ENCODE results near the gene NHLH1. TPM values are rescaled to one million over a fixed set of nuclear protein-coding genes. Genes with fewer than 3 reads are reported as not detected.
A peak's percentile ranks its signal among the peaks of the same experiment; 100 is the strongest.

Gene NHLH1
- polyA plus RNA-seq, 3 donors = 1.0 TPM; not detected in 2

DNA sequence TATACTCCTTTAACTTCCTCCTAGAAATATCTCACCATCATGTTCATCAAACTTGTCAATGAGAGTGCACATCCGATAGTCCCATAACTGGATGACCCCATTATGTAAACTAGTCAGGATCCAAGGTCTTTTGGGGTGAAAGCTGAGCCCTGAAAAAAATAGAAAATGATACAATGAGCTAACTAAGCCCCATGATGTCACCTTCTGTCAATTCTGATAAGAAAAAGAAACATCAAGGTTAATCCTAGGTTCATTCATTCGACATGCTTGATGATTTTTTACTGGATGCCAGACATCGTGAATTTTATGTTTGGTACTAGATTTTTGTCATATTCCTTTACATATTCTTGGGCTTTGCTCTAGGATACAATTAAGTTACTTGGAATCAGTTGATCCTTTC is 26.7 kb upstream of the NHLH1 start:
- peaks cover 25% of the 10 kb centered on the region for H4K20me1 ChIP-seq (ENCODE audit: insufficient read depth, low read length)
- no peaks in the 10 kb centered on the region for H3K9me3 Mint-ChIP-seq
- peak overlapping the region in 1 of 3 experiments; percentile 89 for H3K4me3 ChIP-seq (replicated peaks in 1 of 3; ENCODE audit: low read depth in 2 of 3, low read length in 3 of 3)
- H3K27me3 Mint-ChIP-seq (ENCODE audit: low read depth in 3 of 3) = peaks cover 0 to 3% (median 0%) of the 10 kb centered on the region in 3 donors
- peak overlapping the region in 6 of 7 donors; percentile 81 to 100 (median 94) for H3K27ac Mint-ChIP-seq
- H2AFZ ChIP-seq (ENCODE audit: insufficient read depth, low read depth, low read length, poor library complexity, severe bottlenecking) = no peak overlapping the region
- H3K36me3 ChIP-seq (replicated peaks in 1 of 2; ENCODE audit: control insufficient read depth in 1 of 2, insufficient read depth in 2 of 2, low read length in 2 of 2) = peaks cover 20 to 44% of the 10 kb centered on the region in 2 donors
- H3K4me1 ChIP-seq (ENCODE audit: control insufficient read depth in 1 of 2, insufficient read depth in 2 of 2, low read length in 2 of 2) = peaks cover 57 to 70% of the 10 kb centered on the region in 2 donors
- DNase-seq = no peak
- no peaks in the 10 kb centered on the region for H3K9me3 ChIP-seq (replicated peaks in 1 of 2; ENCODE audit: control insufficient read depth in 1 of 2, insufficient read depth in 1 of 2, low read length in 2 of 2)
- intact Hi-C loops (cut with micrococcal nuclease) = loop anchor here (5.0 to 10.0 kb wide), 3 partner anchors 53 to 415 kb away; partner anchors contain the start of genes PEX19 (in 2 of the 2) and TAGLN2 (in 1 of the 2)
- H3K4me1 Mint-ChIP-seq = peaks cover 61% of the 10 kb centered on the region
- peak overlapping the region in 1 of 2 donors; percentile 80 for H3K27ac ChIP-seq (ENCODE audit: low read depth in 1 of 2, low read length in 2 of 2)
- H3K4me3 Mint-ChIP-seq = no peak overlapping the region
- no peak overlapping the region for H3K4me2 ChIP-seq (replicated peaks; ENCODE audit: extremely low read depth, low read length, poor library complexity, severe bottlenecking)
- no peaks in the 10 kb centered on the region for H3K27me3 ChIP-seq (ENCODE audit: control insufficient read depth in 2 of 2, insufficient read depth in 2 of 2, low read length in 2 of 2)
- H3K36me3 Mint-ChIP-seq = peaks cover 39 to 52% of the 10 kb centered on the region in 2 donors
- H3K9ac ChIP-seq (ENCODE audit: insufficient read depth, low read length, poor library complexity, severe bottlenecking) = no peak overlapping the region
- TF ChIP-seq, protein P1, sequence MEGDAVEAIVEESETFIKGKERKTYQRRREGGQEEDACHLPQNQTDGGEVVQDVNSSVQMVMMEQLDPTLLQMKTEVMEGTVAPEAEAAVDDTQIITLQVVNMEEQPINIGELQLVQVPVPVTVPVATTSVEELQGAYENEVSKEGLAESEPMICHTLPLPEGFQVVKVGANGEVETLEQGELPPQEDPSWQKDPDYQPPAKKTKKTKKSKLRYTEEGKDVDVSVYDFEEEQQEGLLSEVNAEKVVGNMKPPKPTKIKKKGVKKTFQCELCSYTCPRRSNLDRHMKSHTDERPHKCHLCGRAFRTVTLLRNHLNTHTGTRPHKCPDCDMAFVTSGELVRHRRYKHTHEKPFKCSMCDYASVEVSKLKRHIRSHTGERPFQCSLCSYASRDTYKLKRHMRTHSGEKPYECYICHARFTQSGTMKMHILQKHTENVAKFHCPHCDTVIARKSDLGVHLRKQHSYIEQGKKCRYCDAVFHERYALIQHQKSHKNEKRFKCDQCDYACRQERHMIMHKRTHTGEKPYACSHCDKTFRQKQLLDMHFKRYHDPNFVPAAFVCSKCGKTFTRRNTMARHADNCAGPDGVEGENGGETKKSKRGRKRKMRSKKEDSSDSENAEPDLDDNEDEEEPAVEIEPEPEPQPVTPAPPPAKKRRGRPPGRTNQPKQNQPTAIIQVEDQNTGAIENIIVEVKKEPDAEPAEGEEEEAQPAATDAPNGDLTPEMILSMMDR (IDR thresholded peaks at IDR 0.05) = no peak
- peaks cover 92% of the 10 kb centered on the region for H3K79me2 ChIP-seq (ENCODE audit: insufficient read depth, low read length)
- no CpG with 5 or more reads among the region's 3 CpGs for whole genome bisulfite sequencing (ENCODE audit: insufficient coverage)

DNA sequence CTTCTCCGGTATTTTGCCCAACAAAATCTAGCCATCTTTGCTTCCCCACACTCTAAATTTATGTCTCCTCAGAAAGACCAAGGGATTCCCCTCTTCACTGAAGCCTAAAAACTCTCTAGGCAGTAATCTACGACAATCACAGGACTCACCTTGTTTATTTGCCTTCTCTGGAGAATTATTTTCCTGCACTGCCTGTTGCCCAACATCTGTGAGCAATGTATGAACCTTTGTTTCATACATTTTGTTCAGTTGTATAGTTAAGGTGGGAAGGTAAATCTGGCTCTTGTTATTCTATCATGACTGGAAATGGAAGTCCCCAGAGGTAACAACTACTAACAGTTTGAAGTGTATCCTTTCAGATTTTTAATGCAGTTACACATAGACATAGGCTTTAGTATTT is 26.0 kb upstream of the NHLH1 start:
- H3K27ac ChIP-seq (ENCODE audit: low read depth in 1 of 2, low read length in 2 of 2) = peak overlapping the region in 1 of 2 donors; percentile 80
- 89% methylated on average over 1 of the region's 2 CpGs for WGBS (ENCODE audit: insufficient coverage)

More for the DNA sequence above, 26.0 kb upstream of the NHLH1 start:
- intact Hi-C loops (cut with micrococcal nuclease) = loop anchor here (5.0 to 10.0 kb wide), 3 partner anchors 54 to 416 kb away; partner anchors contain the start of genes PEX19 (in 2 of the 2) and TAGLN2 (in 1 of the 2)
- Mint-ChIP-seq H3K4me1 (peaks cover 68% of the 10 kb centered on the region), H3K27me3 (ENCODE audit: low read depth in 3 of 3) (peaks cover 0 to 3% (median 0%) of the 10 kb centered on the region in 3 donors), H3K4me3 (no peak overlapping the region), H3K9me3 (no peaks in the 10 kb centered on the region), H3K27ac (peak overlapping the region in 6 of 7 donors; percentile 25 to 100 (median 64)), H3K36me3 (peaks cover 40 to 51% of the 10 kb centered on the region in 2 donors)
- Histone ChIP-seq H3K4me3 (replicated peaks in 1 of 3; ENCODE audit: low read depth in 2 of 3, low read length in 3 of 3) (peak overlapping the region in 1 of 3 experiments; percentile 89), H3K4me1 (ENCODE audit: control insufficient read depth in 1 of 2, insufficient read depth in 2 of 2, low read length in 2 of 2) (peaks cover 64 to 77% of the 10 kb centered on the region in 2 donors), H3K79me2 (ENCODE audit: insufficient read depth, low read length) (peaks cover 92% of the 10 kb centered on the region), H3K36me3 (replicated peaks in 1 of 2; ENCODE audit: control insufficient read depth in 1 of 2, insufficient read depth in 2 of 2, low read length in 2 of 2) (peaks cover 14 to 44% of the 10 kb centered on the region in 2 donors), H3K27me3 (ENCODE audit: control insufficient read depth in 2 of 2, insufficient read depth in 2 of 2, low read length in 2 of 2) (no peaks in the 10 kb centered on the region), H3K9me3 (replicated peaks in 1 of 2; ENCODE audit: control insufficient read depth in 1 of 2, insufficient read depth in 1 of 2, low read length in 2 of 2) (no peaks in the 10 kb centered on the region), H2AFZ (ENCODE audit: insufficient read depth, low read depth, low read length, poor library complexity, severe bottlenecking) (no peak overlapping the region), H4K20me1 (ENCODE audit: insufficient read depth, low read length) (peaks cover 20% of the 10 kb centered on the region), H3K9ac (ENCODE audit: insufficient read depth, low read length, poor library complexity, severe bottlenecking) (no peak overlapping the region), H3K4me2 (replicated peaks; ENCODE audit: extremely low read depth, low read length, poor library complexity, severe bottlenecking) (peak overlapping the region; percentile 95)
- no peak for DNase-seq
- TF ChIP-seq, protein P1 (IDR thresholded peaks at IDR 0.05) = no peak

Data from CD14-positive monocyte (primary cell).